Measurements from ENCODE around the gene FOXD1. TPM values are rescaled to one million over a fixed set of nuclear protein-coding genes. Genes with fewer than 3 reads are reported as not detected.
"Not testable (repeated sequence)": the region's sequence is repeated elsewhere in the genome, so short reads cannot be mapped to it uniquely, and the experiment has no call there.

FOXD1 gene
- total and polyA plus RNA-seq, 9 donors: 0.08 to 0.73 (median 0.15) TPM; not detected in 1

DNA sequence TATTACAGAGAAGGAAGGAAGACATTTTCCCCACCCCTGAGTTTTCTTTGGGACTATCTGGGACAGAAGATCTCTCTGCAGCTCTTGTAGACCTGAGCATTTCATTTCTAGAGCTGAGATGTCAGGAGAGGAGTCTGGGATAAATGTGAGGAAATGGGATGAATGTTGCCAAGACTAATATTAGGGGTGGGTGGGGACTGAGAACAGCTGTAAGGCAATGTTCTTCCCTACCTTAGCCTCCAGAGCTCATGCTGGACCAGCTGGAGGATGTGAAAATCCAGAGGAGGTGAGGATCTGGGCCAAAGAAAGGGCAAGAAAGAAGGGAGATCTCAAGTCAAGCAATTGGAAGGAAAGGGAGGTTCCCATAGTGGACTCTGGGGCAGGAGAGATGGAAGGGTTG is 23.1 kb upstream of the FOXD1 start:
- Histone ChIP-seq H3K36me3 (no peaks in the 10 kb centered on the region), H3K9me3 (no peaks in the 10 kb centered on the region), H3K4me1 (ENCODE audit: insufficient read depth) (no peaks in the 10 kb centered on the region), H3K27ac (no peak overlapping the region), H3K27me3 (no peaks in the 10 kb centered on the region), H3K4me3 (no peak overlapping the region)
- intact Hi-C loops (cut with DNase I): no loop called here
- no peak for TF ChIP-seq EP300 (IDR thresholded peaks at IDR 0.05)
- no peak for TF ChIP-seq POLR2A (IDR thresholded peaks at IDR 0.05)
- TF ChIP-seq, protein P1, sequence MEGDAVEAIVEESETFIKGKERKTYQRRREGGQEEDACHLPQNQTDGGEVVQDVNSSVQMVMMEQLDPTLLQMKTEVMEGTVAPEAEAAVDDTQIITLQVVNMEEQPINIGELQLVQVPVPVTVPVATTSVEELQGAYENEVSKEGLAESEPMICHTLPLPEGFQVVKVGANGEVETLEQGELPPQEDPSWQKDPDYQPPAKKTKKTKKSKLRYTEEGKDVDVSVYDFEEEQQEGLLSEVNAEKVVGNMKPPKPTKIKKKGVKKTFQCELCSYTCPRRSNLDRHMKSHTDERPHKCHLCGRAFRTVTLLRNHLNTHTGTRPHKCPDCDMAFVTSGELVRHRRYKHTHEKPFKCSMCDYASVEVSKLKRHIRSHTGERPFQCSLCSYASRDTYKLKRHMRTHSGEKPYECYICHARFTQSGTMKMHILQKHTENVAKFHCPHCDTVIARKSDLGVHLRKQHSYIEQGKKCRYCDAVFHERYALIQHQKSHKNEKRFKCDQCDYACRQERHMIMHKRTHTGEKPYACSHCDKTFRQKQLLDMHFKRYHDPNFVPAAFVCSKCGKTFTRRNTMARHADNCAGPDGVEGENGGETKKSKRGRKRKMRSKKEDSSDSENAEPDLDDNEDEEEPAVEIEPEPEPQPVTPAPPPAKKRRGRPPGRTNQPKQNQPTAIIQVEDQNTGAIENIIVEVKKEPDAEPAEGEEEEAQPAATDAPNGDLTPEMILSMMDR (IDR thresholded peaks at IDR 0.05): no peak
- DNase-seq: no peak

DNA sequence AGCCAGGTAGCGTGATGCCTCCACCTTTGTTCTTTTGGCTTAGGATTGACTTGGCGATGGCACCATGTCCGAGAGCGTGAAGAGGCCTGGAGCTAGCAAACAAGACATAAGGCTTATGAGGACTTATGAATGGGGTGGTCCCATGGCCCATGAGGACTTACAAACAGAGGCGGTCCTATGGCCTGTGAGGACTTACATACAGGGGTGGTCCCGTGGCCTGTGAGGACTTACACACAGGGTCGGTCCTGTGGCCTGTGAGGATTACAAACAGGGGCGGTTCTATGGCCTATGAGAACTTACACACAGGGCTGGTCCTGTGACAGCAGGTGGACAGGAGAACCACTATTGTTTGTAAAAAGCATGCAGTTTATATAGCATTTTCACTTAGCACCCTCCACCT is 21.3 kb upstream of the FOXD1 start:
- TF ChIP-seq, protein P1 (IDR thresholded peaks at IDR 0.05): no peak
- TF ChIP-seq EP300 (IDR thresholded peaks at IDR 0.05) (no peak), POLR2A (IDR thresholded peaks at IDR 0.05) (no peak)

DNA sequence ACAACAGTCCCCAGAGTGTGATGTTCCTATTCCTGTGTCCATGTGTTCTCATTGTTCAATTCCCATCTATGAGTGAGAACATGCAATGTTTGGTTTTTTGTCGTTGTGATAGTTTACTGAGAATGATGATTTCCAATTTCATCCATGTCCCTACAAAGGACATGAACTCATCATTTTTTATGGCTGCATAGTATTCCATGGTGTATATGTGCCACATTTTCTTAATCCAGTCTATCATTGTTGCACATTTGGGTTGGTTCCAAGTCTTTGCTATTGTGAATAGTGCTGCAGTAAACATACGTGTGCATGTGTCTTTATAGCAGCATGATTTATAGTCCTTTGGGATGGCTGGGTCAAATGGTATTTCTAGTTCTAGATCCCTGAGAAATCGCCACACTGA is 20.1 kb upstream of the FOXD1 start:
- H3K4me1 ChIP-seq (ENCODE audit: insufficient read depth); intact Hi-C loops (cut with DNase I); H3K27me3 ChIP-seq; H3K4me3 ChIP-seq; H3K9me3 ChIP-seq; DNase-seq; H3K36me3 ChIP-seq; H3K27ac ChIP-seq: not testable (repeated sequence)
- 75 to 81% (median 79%) methylated on average over 3 of the region's 3 CpGs for WGBS, 3 donors

More for the DNA sequence above, 21.3 kb upstream of the FOXD1 start:
- no peak overlapping the region for H3K27ac ChIP-seq
- no peaks in the 10 kb centered on the region for H3K9me3 ChIP-seq
- no peaks in the 10 kb centered on the region for H3K27me3 ChIP-seq
- intact Hi-C loops (cut with DNase I): no loop called here
- no peaks in the 10 kb centered on the region for H3K36me3 ChIP-seq
- WGBS, 3 donors: 92 to 94% (median 93%) methylated on average over 8 of the region's 8 CpGs
- DNase-seq: no peak
- no peaks in the 10 kb centered on the region for H3K4me1 ChIP-seq (ENCODE audit: insufficient read depth)
- H3K4me3 ChIP-seq: no peak overlapping the region

DNA sequence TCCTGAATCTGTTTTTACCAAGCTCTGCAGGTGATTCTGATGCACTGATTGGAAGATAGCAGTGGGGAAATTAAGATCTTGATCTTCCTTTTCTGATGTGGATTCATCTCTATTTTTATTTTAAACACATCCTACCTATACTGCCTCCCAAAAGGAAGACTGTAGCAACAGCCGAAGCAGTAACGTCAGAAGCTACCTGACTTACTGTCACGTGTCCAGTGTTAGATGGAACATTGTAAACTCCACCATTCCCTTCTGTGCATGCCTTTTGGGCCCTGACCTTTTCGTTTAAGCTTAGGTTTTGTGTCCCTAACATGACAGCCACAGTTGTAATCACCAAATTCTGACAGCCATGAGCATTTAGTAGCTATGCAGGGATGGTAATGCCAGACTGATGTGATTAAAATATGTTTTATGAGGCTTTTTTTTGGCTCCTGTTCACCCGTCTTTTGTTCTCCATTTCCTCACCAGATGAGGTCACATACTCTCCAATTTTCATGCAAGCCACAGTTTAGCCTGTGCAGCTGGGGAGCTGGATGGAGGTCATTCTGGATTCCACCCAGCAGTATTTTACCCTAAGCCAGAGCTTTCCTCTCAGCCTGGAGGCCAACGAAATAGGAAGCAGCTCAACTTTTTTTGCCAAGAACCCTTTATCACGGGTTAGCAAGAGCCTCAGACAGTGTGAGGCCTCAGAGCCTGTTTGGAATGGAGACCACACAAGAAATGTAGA is 15.6 kb upstream of the FOXD1 start:
- Histone ChIP-seq H3K9me3 (no peaks in the 10 kb centered on the region), H3K4me1 (ENCODE audit: insufficient read depth) (no peaks in the 10 kb centered on the region), H3K27ac (no peak overlapping the region), H3K4me3 (no peak overlapping the region), H3K27me3 (no peaks in the 10 kb centered on the region), H3K36me3 (no peaks in the 10 kb centered on the region)
- no peak for DNase-seq
- intact Hi-C loops (cut with DNase I): no loop called here
- TF ChIP-seq, protein P1 (IDR thresholded peaks at IDR 0.05): no peak
- TF ChIP-seq POLR2A (IDR thresholded peaks at IDR 0.05): no peak
- no peak for TF ChIP-seq EP300 (IDR thresholded peaks at IDR 0.05)
- WGBS, 3 donors: 28 to 36% (median 35%) methylated on average over 7 of the region's 7 CpGs

DNA sequence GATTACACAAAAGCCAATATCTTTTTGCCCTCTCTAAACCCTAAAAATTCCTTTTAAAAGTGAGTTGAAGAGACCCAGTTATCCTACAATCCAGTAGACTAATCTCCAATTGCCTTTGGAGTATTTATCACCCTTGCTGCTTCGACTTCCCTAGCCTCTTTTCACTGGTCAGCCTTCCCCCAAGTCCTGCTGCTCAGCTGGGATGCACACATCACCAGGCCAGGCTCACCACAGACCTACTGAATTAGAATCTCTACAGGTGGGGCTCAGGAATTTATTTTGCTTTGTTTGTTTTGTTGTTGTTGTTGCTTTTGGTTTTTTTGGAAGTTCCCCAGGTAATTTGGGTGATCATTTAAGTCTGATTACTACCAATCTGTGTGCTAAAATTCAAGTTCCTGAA is 11.6 kb upstream of the FOXD1 start:
- 52 to 74% (median 65%) methylated on average over 1 of the region's 1 CpG for WGBS, 3 donors

More for the DNA sequence above, 11.6 kb upstream of the FOXD1 start:
- Histone ChIP-seq H3K36me3 (no peaks in the 10 kb centered on the region), H3K4me1 (ENCODE audit: insufficient read depth) (no peaks in the 10 kb centered on the region), H3K27me3 (no peaks in the 10 kb centered on the region), H3K27ac (no peak overlapping the region), H3K4me3 (no peak overlapping the region), H3K9me3 (no peaks in the 10 kb centered on the region)
- intact Hi-C loops (cut with DNase I): no loop called here
- no peak for DNase-seq
- TF ChIP-seq POLR2A (IDR thresholded peaks at IDR 0.05) (no peak), EP300 (IDR thresholded peaks at IDR 0.05) (no peak)
- TF ChIP-seq, protein P1 (IDR thresholded peaks at IDR 0.05): no peak
